ENCODE results near the gene RARB. TPM values are rescaled to one million over a fixed set of nuclear protein-coding genes. Genes with fewer than 3 reads are reported as not detected.

Gene RARB
- total and polyA plus RNA-seq, 7 donors: 1.2 to 18.5 (median 8.3) TPM

DNA sequence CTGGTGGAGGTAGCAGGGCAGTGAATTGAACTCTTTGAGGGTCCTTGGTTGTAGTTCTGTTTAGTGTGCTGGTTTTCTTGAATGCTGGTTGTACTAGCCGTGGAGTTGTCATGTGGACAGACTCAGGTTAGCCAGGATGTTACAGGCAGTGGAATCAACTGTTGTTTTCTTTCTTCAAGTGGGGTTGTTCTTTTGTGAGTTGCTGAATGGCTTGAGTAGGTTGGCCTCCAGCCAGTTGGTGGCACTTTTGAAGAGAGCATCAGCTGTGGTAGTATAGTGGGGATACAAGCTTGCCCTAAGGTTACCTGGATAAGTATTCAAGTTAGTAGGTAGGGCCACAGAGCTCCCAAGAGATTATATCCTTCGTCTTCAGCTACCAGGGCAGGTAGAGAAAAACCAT lies 31.8 kb upstream of the RARB start:
- Histone ChIP-seq H3K27me3 (no peaks in the 10 kb centered on the region), H3K36me3 (no peaks in the 10 kb centered on the region), H3K27ac (no peak overlapping the region), H3K4me1 (peaks cover 0 to 13% (median 9%) of the 10 kb centered on the region in 4 donors), H3K4me3 (no peak overlapping the region), H3K9me3 (no peaks in the 10 kb centered on the region)
- 81 to 93% methylated on average over 2 of the region's 2 CpGs for WGBS, 2 donors
- DNase-seq: no peak
- intact Hi-C loops (cut with DNase I): no loop called here
- TF ChIP-seq POLR2AphosphoS5 (IDR thresholded peaks at IDR 0.05) (no peak), EP300 (IDR thresholded peaks at IDR 0.05) (no peak), POLR2A (IDR thresholded peaks at IDR 0.05) (no peak)
- TF ChIP-seq, protein P1, sequence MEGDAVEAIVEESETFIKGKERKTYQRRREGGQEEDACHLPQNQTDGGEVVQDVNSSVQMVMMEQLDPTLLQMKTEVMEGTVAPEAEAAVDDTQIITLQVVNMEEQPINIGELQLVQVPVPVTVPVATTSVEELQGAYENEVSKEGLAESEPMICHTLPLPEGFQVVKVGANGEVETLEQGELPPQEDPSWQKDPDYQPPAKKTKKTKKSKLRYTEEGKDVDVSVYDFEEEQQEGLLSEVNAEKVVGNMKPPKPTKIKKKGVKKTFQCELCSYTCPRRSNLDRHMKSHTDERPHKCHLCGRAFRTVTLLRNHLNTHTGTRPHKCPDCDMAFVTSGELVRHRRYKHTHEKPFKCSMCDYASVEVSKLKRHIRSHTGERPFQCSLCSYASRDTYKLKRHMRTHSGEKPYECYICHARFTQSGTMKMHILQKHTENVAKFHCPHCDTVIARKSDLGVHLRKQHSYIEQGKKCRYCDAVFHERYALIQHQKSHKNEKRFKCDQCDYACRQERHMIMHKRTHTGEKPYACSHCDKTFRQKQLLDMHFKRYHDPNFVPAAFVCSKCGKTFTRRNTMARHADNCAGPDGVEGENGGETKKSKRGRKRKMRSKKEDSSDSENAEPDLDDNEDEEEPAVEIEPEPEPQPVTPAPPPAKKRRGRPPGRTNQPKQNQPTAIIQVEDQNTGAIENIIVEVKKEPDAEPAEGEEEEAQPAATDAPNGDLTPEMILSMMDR (IDR thresholded peaks at IDR 0.05): no peak

DNA sequence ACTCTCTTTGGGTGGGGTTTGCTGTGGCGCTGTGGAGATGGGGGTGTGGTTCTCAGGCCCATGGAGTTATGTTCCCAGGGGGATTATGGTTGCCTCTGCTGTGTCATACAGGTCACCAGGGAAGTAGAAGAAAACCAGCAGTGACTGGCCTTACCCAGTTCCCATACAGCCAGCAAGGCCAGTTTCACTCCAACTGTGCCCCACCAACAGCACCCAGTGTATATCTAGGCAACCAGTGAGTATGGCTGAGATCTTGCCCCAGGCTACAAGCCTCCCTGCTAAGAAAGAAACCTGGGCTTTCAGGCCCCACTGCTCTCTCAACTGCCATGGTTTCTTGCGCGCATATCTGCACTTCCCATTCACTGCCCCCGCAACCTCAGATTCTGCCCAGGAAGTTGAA lies 31.4 kb upstream of the RARB start:
- H3K4me1 ChIP-seq: peaks cover 0 to 13% (median 9%) of the 10 kb centered on the region in 4 donors
- no peak for DNase-seq
- no peaks in the 10 kb centered on the region for H3K27me3 ChIP-seq
- intact Hi-C loops (cut with DNase I): no loop called here
- no peaks in the 10 kb centered on the region for H3K9me3 ChIP-seq
- no peak overlapping the region for H3K4me3 ChIP-seq
- no peaks in the 10 kb centered on the region for H3K36me3 ChIP-seq
- WGBS, 2 donors: 81 to 91% methylated on average over 4 of the region's 4 CpGs
- TF ChIP-seq, protein P1 (IDR thresholded peaks at IDR 0.05): no peak
- TF ChIP-seq EP300 (IDR thresholded peaks at IDR 0.05) (no peak), POLR2A (IDR thresholded peaks at IDR 0.05) (no peak), POLR2AphosphoS5 (IDR thresholded peaks at IDR 0.05) (no peak)
- H3K27ac ChIP-seq: no peak overlapping the region

DNA sequence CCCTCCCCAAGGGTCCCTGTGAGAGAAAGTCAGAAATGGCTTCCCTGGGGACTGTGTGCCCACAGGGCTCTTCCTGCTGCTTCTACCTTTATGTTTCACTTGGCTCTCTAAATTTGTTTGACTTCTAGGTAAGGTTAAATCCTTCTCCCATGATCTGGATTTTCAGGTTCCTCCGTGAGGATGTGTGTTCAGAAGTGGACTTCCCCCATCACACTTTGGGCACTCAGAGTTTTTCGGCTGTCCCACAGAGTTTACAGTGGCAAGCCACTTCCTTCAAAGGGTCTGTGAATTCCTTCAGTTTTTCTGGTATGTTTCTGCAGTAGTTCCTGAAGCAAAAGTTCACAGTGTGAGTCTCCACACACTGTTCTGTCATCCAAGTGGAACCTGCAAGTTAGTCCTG lies 30.9 kb upstream of the RARB start:
- intact Hi-C loops (cut with DNase I): no loop called here
- peaks cover 0 to 13% (median 9%) of the 10 kb centered on the region in 4 donors for H3K4me1 ChIP-seq
- 40 to 76% methylated on average over 2 of the region's 2 CpGs for WGBS, 2 donors

DNA sequence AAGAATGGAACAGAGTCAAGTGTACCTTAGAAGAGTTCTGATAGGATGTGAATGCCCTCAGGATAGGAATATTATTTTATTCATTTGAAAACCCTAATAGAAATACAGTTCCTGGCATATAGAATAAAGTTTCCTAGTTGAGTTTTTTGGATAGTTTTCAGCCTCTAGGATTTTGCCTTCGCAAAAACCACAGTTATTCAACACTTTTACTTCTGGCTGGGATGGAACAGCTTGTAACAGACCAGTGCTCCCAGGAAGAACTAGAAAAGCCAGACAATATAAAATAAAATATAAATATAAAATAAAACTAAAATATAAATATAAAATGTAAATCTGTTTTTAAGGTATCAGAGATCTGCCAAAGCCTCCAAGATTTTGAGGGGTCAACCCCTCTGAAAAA lies 27.5 kb upstream of the RARB start:
- H3K36me3 ChIP-seq: no peaks in the 10 kb centered on the region
- TF ChIP-seq POLR2A (IDR thresholded peaks at IDR 0.05): no peak
- TF ChIP-seq, protein P1 (IDR thresholded peaks at IDR 0.05): no peak
- no peak for TF ChIP-seq POLR2AphosphoS5 (IDR thresholded peaks at IDR 0.05)
- no peak for TF ChIP-seq EP300 (IDR thresholded peaks at IDR 0.05)
- 67 to 73% methylated on average over 1 of the region's 1 CpG for WGBS, 2 donors
- H3K4me1 ChIP-seq: peaks cover 0 to 13% (median 9%) of the 10 kb centered on the region in 4 donors
- no peak overlapping the region for H3K4me3 ChIP-seq
- no peaks in the 10 kb centered on the region for H3K9me3 ChIP-seq
- no peaks in the 10 kb centered on the region for H3K27me3 ChIP-seq
- no peak overlapping the region for H3K27ac ChIP-seq
- intact Hi-C loops (cut with DNase I): no loop called here
- DNase-seq: no peak

More for the DNA sequence above, 30.9 kb upstream of the RARB start:
- no peaks in the 10 kb centered on the region for H3K9me3 ChIP-seq
- no peak for TF ChIP-seq POLR2AphosphoS5 (IDR thresholded peaks at IDR 0.05)
- TF ChIP-seq, protein P1 (IDR thresholded peaks at IDR 0.05): no peak
- TF ChIP-seq EP300 (IDR thresholded peaks at IDR 0.05): no peak
- TF ChIP-seq POLR2A (IDR thresholded peaks at IDR 0.05): no peak
- H3K27me3 ChIP-seq: no peaks in the 10 kb centered on the region
- no peaks in the 10 kb centered on the region for H3K36me3 ChIP-seq
- no peak for DNase-seq
- no peak overlapping the region for H3K27ac ChIP-seq
- H3K4me3 ChIP-seq: no peak overlapping the region

DNA sequence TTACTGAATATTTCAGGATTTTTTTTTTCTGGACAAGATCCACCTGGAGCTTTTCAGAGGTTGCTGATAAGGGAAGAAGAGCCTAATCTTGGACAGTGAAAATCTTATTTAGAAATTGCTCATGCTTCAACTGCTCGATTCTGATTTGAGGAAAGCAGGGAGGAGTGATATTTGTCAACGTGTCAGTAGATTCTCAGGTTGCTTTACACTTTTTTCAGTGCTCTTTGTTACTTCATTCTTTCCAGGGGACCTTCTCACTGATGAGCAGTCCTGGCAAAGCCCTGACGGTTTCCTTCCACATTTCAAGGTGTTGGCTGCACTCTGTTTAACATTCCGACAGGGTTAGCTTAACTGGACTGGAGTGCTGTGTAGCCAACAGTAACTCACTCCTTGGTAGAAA lies 24.1 kb upstream of the RARB start:
- TF ChIP-seq POLR2A (IDR thresholded peaks at IDR 0.05): no peak
- TF ChIP-seq POLR2AphosphoS5 (IDR thresholded peaks at IDR 0.05): no peak
- no peak for TF ChIP-seq EP300 (IDR thresholded peaks at IDR 0.05)
- TF ChIP-seq, protein P1 (IDR thresholded peaks at IDR 0.05): no peak
- no peaks in the 10 kb centered on the region for H3K27me3 ChIP-seq

More for the DNA sequence above, 24.1 kb upstream of the RARB start:
- 84 to 88% methylated on average over 4 of the region's 4 CpGs for WGBS, 2 donors
- no peaks in the 10 kb centered on the region for H3K36me3 ChIP-seq
- DNase-seq: no peak
- H3K4me3 ChIP-seq: no peak overlapping the region
- no peaks in the 10 kb centered on the region for H3K9me3 ChIP-seq
- intact Hi-C loops (cut with DNase I): no loop called here
- peaks cover 0 to 13% (median 9%) of the 10 kb centered on the region in 4 donors for H3K4me1 ChIP-seq
- H3K27ac ChIP-seq: peak overlapping the region in 1 of 4 donors; percentile 60
